NCI-H2227 treated with DMSO at 0.1 percent for 48 hours (cell line): ENCODE results near the gene GASK1A.

Experiments
- DNase-seq: peaks from one replicate; lab custom pipeline; 2025; lab: John Stamatoyannopoulos, UW

The GASK1A gene

GRCh38 chr3:43087249-43087776 lies 108.2 kb downstream of the GASK1A start:
- DNase-seq = no peak

GRCh38 chr3:43089081-43089480 lies 110.0 kb downstream of the GASK1A start:
- DNase-seq = no peak

GRCh38 chr3:43090238-43090637 lies 111.1 kb downstream of the GASK1A start:
- no peak for DNase-seq

- no peak for DNase-seq
Observed at GRCh38 chr3:43091481-43091880, 112.4 kb downstream of the GASK1A start.

GRCh38 chr3:43093006-43093405 lies 113.9 kb downstream of the GASK1A start:
- DNase-seq = no peak

GRCh38 chr3:43093974-43094373 lies 114.9 kb downstream of the GASK1A start:
- no peak for DNase-seq

- no peak for DNase-seq
Observed at GRCh38 chr3:43094381-43094780, 115.3 kb downstream of the GASK1A start.

GRCh38 chr3:43094851-43095250 lies 115.7 kb downstream of the GASK1A start:
- DNase-seq = no peak

- DNase-seq = no peak
Observed at GRCh38 chr3:43095370-43095769, 116.3 kb downstream of the GASK1A start.

GRCh38 chr3:43096761-43097160 lies 117.7 kb downstream of the GASK1A start:
- no peak for DNase-seq

GRCh38 chr3:43097400-43098080 lies 118.4 kb downstream of the GASK1A start:
- no peak for DNase-seq

GRCh38 chr3:43098761-43099160 lies 119.7 kb downstream of the GASK1A start:
- DNase-seq = no peak

GRCh38 chr3:43102773-43103480 lies 123.8 kb downstream of the GASK1A start:
- DNase-seq = no peak

GRCh38 chr3:43104039-43104438 lies 124.9 kb downstream of the GASK1A start:
- DNase-seq = no peak

- DNase-seq = no peak
Observed at GRCh38 chr3:43104660-43105595, 125.8 kb downstream of the GASK1A start.

GRCh38 chr3:43105596-43106292 lies 126.6 kb downstream of the GASK1A start, which contains the start of gene POMGNT2:
Gene POMGNT2, minus strand, starts transcription at chr3:43106079. Its CDS starts 24,648 bp downstream, at chr3:43081431.
- DNase-seq = peak; percentile 40

GRCh38 chr3:43106293-43106628 lies 127.2 kb downstream of the GASK1A start:
- peak; percentile 16 for DNase-seq
